GM21737 (cell line): ENCODE measurements around the gene ATP5F1D.
"Not testable (repeated sequence)": the region's sequence is repeated elsewhere in the genome, so short reads cannot be mapped to it uniquely, and the experiment has no call there.

ENCODE experiments used
- ATAC-seq: cut with Tn5 transposase; IDR thresholded peaks from one replicate; pipeline ENCODE4 v1.9.1; 2021; ENCODE audit warnings: mild to moderate bottlenecking, moderate library complexity; ENCODE audit not compliant: unreplicated experiment

The ATP5F1D gene

DNA sequence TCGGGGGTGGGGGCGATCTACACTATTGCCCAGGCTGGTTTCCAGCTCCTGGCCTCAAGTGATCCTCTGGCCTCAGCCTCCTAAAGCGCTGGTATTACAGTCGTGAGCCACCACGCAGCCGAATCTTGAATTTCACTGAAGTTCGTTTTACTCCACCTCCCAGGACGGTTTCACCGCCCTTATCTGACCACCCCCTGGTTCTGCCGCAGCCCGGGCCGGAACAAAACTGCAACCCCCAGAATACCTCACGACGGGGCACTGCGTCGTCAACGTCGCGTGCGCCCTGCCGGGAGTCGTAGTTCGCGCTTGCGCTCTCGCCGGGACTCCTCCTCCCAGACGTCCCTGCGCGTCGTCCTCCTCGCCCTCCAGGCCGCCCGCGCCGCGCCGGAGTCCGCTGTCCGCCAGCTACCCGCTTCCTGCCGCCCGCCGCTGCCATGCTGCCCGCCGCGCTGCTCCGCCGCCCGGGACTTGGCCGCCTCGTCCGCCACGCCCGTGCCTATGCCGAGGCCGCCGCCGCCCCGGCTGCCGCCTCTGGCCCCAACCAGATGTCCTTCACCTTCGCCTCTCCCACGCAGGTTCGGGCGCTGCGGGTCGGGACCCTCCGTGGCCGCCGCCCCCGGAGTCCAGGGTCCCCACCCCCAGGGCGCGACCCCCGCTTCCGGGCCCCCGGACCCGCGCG is at the start of gene ATP5F1D:
TSS of gene ATP5F1D (plus strand) at position 335 of the 679 bp plus-strand sequence. CDS start at position 435, 100 bp downstream.
- ATAC-seq = peak; percentile 39

DNA sequence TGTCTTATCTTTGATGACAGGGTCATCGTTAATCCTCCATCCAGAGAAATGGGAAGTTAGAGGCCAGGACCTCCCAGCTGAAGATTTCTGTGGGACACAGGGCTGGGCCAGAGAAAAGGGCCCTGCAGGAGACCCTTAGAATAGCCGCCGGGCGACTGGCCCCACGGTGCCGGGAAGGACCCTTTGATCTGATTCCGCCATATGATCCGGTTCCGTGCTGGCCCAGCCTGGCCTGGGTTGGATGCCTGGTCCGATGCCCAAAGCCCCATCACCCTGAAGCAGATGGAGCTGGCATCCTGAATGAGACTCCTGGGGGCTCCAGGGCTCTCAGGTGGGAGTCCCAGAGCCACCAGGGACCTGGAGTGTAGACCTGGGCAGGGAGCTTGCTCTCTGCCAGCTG is 42.0 kb upstream of the ATP5F1D start:
- ATAC-seq = no peak

DNA sequence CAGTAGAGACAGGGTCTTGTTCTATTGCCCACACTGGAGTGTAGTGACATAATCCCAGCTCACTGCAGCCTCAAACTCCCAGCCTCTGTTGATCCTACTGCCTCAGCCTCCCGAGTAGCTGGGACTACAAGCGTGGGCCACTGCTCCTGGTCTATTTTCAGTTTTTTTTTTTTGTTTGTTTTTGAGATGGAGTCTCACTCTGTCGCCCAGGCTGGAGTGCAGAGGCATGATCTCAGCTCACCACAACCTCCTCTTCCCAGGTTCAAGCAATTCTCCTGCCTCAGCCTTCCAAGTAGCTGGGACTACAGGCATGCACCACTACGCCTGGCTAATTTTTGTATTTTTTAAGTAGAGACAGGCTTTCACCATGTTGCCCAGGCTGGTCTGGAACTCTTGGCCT is 40.9 kb upstream of the ATP5F1D start:
- ATAC-seq = not testable (repeated sequence)

DNA sequence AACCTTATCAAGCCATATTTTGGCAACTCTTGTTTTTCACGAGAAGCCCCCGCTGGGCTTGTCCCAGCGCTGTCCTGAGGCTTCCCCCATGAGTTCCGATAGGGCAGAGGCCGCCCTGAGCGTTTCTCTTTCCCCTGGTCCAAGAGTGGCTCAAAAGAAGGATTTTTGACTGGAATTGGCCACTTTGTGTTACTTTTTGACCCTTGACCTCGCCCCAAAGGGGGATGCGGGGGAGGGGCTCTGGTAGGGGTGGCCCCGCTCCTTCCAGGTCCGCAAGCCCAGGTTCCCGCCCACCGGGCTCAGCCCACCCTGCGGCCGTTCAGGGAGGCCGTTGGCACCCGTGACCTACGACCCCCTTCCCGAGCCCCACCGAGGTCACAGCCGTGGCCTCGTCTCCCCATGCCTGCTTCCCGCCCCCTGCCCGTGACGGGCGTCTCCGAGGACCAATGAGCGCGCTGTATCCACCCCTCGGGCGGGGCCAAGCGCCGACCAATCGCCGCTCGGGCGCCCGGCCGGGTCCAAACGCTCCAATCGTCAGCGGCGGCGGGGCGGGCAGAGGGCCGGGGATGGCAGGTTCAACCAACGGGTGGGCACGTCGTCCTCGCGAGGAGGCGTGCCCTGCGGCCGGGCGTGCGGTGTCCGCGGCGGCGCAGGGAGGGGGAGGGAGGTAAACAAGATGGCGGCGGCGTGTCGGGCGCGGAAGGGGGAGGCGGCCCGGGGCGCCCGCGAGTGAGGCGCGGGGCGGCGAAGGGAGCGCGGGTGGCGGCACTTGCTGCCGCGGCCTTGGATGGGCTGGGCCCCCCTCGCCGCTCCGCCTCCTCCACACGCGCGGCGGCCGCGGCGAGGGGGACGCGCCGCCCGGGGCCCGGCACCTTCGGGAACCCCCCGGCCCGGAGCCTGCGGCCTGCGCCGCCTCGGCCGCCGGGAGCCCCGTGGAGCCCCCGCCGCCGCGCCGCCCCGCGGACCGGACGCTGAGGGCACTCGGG is 36.1 kb upstream of the ATP5F1D start, which contains the start of gene STK11:
TSS of gene STK11 (plus strand) at position 665 of the 986 bp plus-strand sequence. CDS start 1,136 bp downstream, outside the sequence.
- peak; percentile 79 for ATAC-seq

DNA sequence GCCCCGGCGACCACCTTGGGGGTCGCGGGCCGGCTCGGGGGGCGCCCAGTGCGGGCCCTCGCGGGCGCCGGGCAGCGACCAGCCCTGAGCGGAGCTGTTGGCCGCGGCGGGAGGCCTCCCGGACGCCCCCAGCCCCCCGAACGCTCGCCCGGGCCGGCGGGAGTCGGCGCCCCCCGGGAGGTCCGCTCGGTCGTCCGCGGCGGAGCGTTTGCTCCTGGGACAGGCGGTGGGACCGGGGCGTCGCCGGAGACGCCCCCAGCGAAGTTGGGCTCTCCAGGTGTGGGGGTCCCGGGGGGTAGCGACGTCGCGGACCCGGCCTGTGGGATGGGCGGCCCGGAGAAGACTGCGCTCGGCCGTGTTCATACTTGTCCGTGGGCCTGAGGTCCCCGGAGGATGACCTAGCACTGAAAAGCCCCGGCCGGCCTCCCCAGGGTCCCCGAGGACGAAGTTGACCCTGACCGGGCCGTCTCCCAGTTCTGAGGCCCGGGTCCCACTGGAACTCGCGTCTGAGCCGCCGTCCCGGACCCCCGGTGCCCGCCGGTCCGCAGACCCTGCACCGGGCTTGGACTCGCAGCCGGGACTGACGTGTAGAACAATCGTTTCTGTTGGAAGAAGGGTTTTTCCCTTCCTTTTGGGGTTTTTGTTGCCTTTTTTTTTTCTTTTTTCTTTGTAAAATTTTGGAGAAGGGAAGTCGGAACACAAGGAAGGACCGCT is 35.2 kb upstream of the ATP5F1D start:
- ATAC-seq = no peak

DNA sequence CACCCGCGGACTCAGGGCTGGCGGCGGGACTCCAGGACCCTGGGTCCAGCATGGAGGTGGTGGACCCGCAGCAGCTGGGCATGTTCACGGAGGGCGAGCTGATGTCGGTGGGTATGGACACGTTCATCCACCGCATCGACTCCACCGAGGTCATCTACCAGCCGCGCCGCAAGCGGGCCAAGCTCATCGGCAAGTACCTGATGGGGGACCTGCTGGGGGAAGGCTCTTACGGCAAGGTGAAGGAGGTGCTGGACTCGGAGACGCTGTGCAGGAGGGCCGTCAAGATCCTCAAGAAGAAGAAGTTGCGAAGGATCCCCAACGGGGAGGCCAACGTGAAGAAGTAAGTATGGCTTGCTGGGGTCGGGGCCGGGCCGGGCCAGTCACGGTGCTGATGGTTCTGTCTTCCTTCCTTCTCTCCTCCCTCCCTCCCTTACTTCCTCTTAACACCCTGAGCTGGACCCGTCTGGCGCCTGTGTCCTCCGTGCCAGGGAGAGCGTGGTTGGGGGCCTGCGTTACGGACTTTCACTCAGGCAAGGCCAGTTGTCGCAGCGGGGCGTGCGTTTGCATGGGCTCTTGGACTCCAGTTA is 34.6 kb upstream of the ATP5F1D start:
- no peak for ATAC-seq

DNA sequence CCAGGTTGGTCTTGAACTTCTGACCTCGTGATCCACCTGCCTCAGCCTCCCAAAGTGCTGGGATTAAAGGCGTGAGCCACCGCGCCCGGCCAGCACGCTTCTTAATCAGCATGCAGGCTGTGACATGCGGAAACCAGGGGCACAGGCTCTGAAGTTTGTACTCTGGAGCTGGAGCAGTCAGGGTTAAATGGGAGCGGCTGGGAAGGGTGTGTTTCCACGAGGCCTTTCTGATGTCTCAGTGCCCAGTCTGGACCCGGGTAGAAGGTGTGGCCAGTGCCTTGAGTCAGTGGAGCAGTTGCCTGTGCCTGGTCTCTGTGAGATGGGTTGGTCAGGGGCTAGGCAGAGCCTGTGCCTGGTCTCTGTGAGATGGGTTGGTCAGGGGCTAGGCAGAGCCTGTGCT is 32.7 kb upstream of the ATP5F1D start:
- ATAC-seq = not testable (repeated sequence)

DNA sequence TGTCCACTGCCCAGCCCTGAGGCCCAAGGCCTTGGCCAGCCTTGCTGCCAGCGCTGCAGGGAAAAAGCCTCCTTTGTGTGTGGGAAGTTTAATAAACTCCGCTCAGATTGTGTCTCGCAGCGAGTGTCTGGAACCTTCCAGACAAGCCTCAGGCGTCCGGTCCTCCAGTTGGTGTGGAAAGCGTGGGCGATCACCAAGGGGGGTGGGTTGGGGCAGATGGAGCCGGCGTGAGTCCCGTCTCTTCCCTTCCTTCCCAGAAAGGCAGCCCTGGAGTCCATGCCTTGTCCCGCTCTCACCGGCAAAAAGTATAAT is 31.4 kb upstream of the ATP5F1D start:
- ATAC-seq = no peak

DNA sequence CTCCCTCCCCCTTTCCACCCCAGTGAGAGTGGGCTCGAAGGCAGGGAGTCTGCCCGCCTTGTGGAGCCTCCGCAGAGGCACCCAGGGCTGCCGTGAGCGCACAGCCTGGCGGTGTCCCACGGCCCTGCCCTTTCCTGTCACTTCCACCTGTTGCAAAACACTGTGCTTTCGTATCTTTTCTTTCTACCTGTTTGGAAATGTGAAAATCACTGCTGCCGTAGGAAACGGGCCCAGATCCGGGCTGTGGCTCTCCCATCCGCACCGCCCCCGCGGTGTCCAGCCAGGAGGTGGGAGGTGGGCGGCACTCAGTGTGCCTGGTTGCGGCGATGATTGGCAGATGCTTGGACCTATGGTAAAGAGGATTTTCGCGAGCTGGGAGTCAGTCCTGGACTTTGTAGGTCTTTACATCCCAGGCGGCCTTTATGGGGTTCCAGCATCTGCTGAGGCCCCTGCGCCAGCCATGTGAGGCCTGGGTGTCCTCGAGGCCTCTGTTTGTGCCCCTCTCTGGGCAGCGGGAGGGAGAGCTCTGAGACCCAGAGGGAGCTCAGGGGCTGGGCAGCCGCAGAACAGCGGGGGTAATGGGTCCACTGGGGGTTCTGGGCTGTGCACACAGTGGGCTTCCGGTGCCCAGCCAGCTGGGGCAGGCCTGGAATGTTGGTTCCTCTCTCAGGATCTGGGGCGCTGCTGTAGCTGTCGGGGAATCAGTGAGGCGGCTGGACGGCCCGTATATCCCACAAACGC is 29.9 kb upstream of the ATP5F1D start:
- ATAC-seq = no peak

DNA sequence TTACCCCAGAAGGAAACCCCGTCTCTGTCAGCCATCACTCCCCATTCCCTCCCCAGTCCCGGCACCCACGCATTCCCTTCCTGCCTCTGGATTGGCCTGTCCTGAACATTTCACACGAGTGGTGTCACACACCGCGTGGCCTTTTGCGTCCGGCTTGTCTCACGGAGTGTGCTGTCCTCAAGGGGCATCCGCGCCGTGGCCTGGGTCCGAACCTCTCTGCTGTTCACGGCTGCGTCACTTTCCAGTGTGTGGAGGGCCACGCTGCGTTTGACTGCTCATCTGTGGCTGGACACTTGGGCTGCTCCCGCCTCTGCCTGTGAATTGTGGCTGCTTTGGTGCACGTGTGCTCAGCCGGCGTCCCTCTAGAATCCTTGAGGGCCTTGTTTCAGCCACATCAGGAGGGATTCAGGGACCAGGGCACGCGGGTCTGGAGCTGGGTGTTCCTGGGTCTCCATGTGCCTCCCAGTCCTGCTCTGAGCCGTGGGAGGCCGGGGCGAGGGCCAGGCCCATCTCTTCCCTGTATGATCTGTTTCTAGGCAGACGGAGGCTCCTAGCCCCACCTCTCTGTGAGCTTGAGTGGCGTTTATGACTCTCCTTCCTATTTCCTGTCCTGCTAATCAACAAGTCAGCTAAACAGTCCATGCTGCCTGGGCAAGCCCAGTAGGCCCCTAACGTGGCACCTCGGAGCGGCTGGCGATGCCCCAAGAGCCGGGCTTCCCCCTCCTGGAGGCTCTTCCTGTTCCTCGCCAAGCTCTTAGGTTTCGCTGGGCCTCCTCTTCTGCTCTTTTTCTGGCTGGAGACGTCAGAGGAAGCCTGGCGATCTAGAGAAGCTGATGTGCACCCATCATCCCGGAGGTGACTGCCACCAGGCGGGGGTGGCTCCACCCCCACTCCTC is 27.9 kb upstream of the ATP5F1D start:
- no peak for ATAC-seq

DNA sequence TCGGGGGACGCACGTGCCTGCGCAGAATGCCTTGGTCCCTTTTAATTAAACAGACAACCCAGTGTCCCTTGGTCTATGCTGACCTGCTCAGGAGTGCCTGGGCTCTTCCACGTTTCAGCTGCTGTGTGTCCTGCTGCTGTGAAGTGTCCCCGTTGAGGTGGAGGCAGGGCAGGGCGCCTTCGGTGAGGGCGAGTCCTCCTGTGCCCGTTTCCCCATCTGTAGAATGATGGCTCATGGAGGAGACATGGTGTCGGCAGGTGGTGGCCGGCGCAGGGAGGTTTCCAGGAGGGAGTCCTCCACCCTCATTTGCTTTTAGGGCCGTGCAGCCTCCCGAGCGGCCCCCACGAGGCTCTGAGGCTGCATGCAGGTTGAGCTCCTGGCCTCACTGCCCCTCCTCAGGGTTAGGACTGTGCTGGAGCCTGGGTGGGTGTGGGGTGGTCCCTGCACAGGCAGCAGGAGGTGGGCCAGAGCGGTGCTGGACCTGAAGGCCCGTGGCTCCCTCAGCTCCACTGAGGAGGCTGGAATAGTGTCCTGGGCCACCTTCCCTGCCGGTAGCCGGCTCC is 27.2 kb upstream of the ATP5F1D start:
- ATAC-seq = no peak

DNA sequence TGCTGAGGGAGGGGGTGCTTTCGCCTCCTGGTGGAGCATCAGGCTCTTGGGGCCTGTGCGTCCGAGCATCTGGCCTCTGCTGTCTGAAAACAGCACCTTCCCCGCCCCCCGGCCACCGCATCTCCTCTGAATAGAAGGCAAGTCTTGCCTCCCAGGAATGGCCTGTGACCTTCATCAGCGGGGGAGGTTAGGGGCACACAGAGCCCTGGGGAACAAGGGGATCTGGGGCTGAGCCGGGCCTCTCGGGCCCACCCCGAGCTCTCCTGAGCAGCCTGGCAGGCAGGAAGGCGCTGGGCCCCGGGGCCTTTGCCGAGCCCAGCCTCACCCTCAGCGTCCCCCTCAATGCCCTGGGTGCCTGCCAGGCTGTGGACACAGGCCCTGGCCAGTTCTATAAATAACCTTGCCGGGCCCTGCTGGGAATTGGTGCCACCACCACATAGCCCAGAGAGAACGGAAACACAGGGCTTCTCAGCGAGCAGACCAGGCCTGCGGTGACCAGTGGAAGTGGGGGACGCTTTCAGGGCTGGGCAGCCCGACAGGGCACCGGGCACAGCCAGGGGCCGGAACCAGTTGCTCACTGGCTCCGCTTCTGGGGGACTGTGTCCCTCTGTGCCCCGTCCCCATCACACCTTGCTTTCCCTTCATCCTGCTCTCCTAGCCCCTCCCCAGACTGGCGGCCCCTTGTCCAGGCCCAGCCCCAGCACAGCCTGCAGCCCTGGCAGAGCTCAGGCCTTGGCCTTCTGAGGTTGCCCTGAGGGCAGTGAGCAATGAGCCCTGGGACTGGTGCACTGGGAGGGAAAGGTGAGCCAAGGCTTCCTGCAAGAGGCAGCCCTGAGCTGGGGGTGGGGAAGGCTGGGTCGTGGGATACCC is 26.5 kb upstream of the ATP5F1D start:
- no peak for ATAC-seq

DNA sequence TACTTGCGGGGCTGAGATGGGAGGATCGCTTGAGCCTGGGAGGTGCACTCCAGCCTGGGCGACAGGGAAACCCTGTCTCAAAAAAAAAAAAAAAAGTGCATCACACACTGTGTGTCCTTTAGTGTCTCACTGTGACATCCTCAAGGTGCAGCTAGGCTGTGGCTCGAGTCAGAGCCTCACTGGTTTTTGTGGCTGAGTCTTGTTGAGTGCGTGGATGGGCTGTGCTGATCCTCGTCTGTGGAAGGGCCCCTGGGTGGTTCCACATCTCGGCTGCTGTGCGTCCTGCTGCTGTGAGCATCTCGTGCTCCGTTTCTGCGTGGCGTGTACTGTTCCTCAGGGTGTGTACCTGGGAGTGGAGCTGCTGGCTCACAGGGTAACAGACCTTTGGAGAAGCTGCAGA is 24.8 kb upstream of the ATP5F1D start:
- ATAC-seq = no peak

DNA sequence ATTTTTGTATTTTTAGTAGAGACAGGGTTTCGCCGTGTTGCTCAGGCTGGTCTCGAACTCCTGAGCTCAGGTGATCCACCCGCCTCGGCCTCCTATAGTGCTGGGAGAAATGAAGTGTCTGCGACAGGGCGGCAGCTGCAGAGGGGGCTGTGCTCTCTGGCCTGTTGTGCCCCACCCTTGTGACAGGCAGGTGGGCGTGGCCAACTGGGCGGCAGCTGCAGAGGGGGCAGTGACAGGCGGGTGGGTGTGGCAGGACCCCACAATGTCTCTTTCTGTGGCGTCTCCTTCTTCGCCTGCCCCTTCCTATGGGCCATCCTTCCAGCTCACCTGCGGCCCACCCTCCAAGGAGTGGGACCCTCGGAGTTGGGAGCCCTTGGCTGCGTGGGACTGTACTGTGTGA is 24.2 kb upstream of the ATP5F1D start:
- no peak for ATAC-seq

DNA sequence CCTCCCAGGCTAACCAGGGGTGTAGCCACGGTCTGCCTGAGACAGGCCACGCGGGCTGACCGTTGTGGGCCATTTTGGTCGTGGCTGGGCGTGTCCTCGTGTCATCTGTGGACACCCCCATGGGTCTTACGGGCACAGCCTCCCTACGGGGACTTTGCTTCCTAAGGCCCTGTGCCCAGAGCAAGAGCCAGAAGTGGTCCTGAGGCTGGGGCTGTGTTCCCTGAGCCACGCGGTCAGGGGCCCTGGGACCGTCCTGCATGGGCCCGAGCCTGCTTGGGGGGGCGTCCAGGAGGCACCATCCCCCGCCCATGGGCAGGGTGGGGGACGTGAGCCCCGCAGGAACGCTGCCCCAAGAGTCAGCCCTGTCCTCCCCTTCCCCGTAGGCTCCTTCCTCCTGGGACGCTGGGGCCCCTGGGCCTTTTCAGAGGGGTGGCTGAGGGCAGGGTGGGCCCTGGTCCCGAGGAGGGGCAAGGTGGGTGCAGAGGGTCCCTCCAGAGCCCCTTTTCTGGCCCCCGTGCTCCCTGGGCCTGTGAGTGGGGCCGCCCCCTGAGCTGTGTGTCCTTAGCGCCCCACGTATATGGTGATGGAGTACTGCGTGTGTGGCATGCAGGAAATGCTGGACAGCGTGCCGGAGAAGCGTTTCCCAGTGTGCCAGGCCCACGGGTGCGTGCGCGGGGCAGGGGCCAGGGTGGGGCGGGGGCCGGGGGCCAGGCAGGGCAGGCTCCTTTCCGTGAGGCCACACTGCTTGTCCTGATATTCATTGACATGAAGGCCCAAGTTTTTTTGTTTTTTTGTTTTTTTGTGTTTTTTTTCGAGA is 22.6 kb upstream of the ATP5F1D start:
- ATAC-seq = no peak

DNA sequence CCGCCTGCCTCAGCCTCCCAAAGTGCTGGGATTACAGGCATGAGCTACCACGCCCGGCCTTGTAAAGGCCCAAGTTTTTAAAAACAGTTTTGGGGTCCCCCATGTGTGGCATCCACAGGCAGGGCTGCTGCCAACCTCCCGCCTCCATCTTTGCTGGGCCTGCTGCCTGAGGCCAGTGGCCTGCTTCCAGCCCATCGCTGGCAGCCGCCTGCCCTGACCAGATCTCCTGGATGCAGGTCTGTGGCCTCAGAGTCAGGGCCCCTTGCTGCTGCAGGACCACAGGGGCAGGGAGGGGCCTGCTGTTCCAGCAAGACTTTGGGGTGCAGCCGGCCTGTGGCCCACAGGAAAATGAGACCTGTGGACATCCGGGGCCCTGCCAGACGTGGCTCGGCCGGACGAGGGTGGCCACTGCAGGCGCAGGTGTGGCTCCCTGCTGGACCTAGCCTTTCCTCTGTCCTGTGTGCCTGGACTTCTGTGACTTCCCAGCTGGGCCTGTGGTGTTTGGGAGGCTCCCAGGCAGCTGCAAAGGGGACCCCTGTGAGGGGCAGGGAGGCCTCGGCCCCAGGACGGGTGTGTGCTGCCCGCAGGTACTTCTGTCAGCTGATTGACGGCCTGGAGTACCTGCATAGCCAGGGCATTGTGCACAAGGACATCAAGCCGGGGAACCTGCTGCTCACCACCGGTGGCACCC is 21.6 kb upstream of the ATP5F1D start:
- ATAC-seq = no peak
